GM18517 (cell line): Measurements from ENCODE around the gene GAPDH.
"Not testable (repeated sequence)": the region's sequence is repeated elsewhere in the genome, so short reads cannot be mapped to it uniquely, and the experiment has no call there.

Source experiments
- ATAC-seq: cut with Tn5 transposase; IDR thresholded peaks from one replicate; pipeline ENCODE4 v1.9.1; 2021; ENCODE audit warnings: mild to moderate bottlenecking, moderate library complexity; ENCODE audit not compliant: unreplicated experiment

Gene GAPDH

GRCh38 chr12:6541371-6542165, 7.3 kb downstream of the GAPDH start:
- ATAC-seq = no peak

- no peak for ATAC-seq
Observed at GRCh38 chr12:6542209-6543009, 8.1 kb downstream of the GAPDH start.

- ATAC-seq = no peak
Observed at GRCh38 chr12:6546016-6546415, 11.7 kb downstream of the GAPDH start.

GRCh38 chr12:6547566-6547965, 13.2 kb downstream of the GAPDH start:
- ATAC-seq = no peak

- ATAC-seq = no peak
Observed at GRCh38 chr12:6547987-6548386, 13.7 kb downstream of the GAPDH start.

- no peak for ATAC-seq
Observed at GRCh38 chr12:6548556-6548955, 14.2 kb downstream of the GAPDH start.

- ATAC-seq = no peak
Observed at GRCh38 chr12:6548966-6549683, 14.8 kb downstream of the GAPDH start.

GRCh38 chr12:6549684-6550151, 15.4 kb downstream of the GAPDH start:
- ATAC-seq = no peak

GRCh38 chr12:6550294-6551062, 16.2 kb downstream of the GAPDH start:
- ATAC-seq = no peak

- ATAC-seq = no peak
Observed at GRCh38 chr12:6551063-6551461, 16.7 kb downstream of the GAPDH start.

GRCh38 chr12:6551496-6552139, 17.3 kb downstream of the GAPDH start:
- ATAC-seq = no peak

- no peak for ATAC-seq
Observed at GRCh38 chr12:6552140-6552551, 17.8 kb downstream of the GAPDH start.

GRCh38 chr12:6553051-6553868, 18.9 kb downstream of the GAPDH start:
- no peak for ATAC-seq

- ATAC-seq = peak; percentile 54
Observed at GRCh38 chr12:6554168-6555017, 20.1 kb downstream of the GAPDH start.

- ATAC-seq = no peak
Observed at GRCh38 chr12:6555018-6555691, 20.8 kb downstream of the GAPDH start.

- not testable (repeated sequence) for ATAC-seq
Observed at GRCh38 chr12:6556496-6556817, 22.1 kb downstream of the GAPDH start.

GRCh38 chr12:6556857-6557256, 22.5 kb downstream of the GAPDH start:
- ATAC-seq = no peak
